ENCODE results near the gene IL17C. TPM values are rescaled to one million over a fixed set of nuclear protein-coding genes. Genes with fewer than 3 reads are reported as not detected.

Gene IL17C
- total RNA-seq, 2 donors from 2014 or later, result 0.65 to 0.86 TPM

DNA sequence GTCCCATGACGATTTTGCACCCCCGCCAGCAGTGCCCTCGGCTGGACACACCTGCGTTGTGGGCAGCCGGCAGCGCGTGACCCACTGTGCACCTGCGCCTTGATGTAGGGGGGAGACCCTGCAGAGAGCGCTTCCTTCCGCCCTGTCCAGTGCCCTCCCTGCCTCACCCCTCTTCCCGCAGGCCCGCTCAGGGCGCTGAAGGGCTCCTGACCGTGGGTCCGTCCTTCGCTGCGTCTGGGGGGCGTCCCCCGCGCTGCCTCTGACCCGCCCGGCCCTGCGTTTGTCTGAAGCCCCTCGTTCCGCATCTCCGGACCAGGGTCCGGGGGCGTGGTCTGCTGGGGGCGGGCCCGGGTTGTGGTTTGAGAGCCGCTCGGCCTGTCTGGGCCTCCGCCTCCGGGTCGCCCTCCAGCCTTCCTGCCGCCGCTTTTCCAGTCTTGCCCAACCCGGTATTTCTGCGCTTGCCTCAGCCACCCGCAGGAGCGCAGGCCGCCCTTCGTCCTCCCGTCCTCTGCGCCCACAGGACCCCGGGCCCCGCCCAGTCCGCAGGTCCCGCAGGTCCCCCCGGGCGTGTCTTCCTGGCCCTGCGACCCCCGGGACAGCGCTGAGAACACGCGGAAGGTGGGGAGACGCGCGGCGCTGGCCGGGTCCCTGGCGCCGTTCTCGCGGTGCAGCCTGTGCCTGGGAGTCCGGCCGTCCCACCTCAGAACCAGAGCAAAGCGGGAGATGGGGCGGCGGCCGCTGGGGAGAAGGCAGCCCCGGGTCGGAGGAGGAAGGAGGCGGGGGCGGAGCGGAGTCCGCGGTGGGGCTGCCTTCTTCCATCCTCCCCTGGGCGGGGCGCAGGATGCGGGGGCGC, 4.0 kb upstream of the IL17C start:
- Mint-ChIP-seq H3K27me3 (peaks cover 8% of the 10 kb centered on the region), H3K27ac (no peak overlapping the region), H3K4me3 (peak overlapping the region; percentile 86), H3K36me3 (ENCODE audit: low read depth) (no peaks in the 10 kb centered on the region), H3K4me1 (peaks cover 27% of the 10 kb centered on the region)
- ATAC-seq (peak; percentile 39), DNase-seq (peak; percentile 25 to 47 (median 27))
- H3K9me3 ChIP-seq (ENCODE audit: control insufficient read depth, low read length, poor library complexity, severe bottlenecking), result no peaks in the 10 kb centered on the region

DNA sequence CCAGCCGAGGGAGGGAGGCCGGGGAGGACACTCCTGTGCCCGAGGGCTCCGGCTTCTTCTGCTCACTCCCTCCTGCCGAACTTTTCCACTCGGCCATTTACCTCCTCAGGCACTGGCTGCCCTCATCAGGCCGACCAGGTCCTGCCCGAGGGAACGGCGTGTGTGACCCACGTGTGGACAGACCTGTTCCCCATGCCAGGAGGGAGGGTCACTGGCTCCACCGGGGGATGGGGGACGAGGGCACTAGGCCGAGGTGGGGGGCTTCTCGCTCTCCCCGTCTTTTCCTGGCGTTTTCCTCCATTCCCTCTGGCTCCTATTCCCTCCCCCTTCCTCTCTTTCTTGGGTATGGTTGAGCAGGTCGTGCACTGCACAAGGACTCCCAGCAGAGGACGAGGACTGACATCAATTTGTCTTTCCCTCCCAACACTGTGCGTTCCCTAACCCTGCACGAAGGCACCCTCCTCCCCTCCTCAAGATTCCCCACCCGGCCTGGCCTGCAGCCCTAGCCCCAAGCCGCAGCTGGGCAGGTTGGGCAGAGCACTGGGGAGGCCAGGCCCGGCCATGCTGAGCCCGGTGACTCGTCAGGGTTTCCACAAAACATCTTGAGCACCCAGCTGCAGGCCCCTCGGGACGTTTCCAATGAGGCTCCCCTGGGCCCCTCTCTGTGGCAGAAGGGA, 3.2 kb upstream of the IL17C start:
- Mint-ChIP-seq H3K27me3 (peaks cover 10% of the 10 kb centered on the region), H3K4me3 (peak overlapping the region; percentile 86), H3K27ac (no peak overlapping the region), H3K4me1 (peaks cover 30% of the 10 kb centered on the region), H3K36me3 (ENCODE audit: low read depth) (no peaks in the 10 kb centered on the region)
- no peaks in the 10 kb centered on the region for H3K9me3 ChIP-seq (ENCODE audit: control insufficient read depth, low read length, poor library complexity, severe bottlenecking)
- no peak for DNase-seq
- no peak for ATAC-seq

DNA sequence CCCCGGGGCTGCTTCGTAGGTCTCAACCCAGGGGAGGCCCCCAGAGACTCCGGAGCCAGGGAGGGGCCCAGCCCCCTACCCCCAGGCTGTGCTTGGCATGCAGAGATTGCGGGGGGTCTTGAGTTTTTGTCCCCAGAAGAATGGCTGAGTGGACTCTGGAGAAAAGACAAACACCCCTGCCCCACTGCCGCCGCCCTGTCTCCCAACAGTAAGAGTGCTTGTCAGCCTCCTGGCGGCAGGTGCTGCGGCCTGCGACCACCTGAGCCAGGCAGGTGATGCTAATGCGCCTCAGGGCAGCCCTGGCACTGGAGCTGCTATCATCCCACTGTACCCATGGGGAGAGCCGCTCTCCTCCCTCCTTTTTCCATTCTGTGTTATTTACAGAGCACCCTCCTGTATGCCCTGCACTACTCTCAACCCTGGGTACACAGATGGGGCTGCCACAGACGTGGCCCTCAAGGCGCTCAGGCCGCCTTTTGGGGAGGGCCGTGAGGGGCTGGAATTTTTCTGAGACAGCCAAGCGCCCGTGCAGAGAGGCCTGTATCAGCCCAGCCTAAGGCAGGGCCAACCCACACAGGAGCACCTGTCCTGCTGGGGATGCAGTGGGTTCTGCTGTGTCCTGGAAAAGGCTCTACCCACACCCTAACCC, 2.6 kb upstream of the IL17C start:
- no peaks in the 10 kb centered on the region for H3K9me3 ChIP-seq (ENCODE audit: control insufficient read depth, low read length, poor library complexity, severe bottlenecking)
- Mint-ChIP-seq H3K4me1 (peaks cover 35% of the 10 kb centered on the region), H3K36me3 (ENCODE audit: low read depth) (no peaks in the 10 kb centered on the region), H3K27me3 (peaks cover 15% of the 10 kb centered on the region), H3K27ac (peak overlapping the region; percentile 57), H3K4me3 (peak overlapping the region; percentile 86)
- ATAC-seq (no peak), DNase-seq (no peak)

DNA sequence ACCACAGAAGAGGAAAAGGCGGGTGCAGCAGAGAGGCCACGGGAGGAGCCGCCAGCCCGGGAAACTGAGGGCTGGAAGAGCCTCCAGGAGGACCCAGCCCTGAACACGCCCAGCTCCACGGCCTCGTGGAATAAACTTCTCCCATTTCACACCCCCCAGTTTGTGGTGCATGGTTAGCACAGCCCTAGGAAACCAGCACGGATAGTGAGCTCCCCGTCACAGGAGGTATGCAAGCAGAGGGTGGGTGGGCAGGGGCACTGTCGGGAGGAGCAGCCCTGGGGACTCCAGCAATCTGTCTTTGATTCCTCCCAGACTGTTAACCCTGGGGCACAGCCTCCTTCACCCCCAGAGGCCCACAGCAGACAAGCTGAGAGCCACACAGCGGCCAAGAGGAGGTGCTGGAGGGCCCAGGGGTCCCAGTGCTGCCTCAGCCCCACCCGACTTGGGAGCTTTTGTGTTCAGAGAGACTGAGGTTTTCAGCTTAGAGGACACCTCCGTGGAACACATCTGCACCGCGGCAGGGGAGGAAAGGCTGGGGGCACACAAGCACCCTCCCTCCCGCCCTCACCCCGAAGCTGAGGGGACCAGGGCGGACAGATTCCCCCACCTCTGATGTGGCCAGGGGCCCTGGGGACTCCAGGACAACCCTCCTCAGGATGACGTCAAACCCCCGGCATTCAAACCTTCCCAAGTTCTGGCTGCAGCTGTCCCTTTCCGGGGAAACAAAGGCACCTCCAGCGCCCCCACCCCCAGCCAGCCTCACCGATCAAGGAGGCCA, 1.7 kb upstream of the IL17C start:
- no peaks in the 10 kb centered on the region for H3K9me3 ChIP-seq (ENCODE audit: control insufficient read depth, low read length, poor library complexity, severe bottlenecking)
- no peak for ATAC-seq
- H3K27me3 Mint-ChIP-seq, result peaks cover 15% of the 10 kb centered on the region
- H3K4me3 Mint-ChIP-seq, result peak overlapping the region; percentile 43
- H3K36me3 Mint-ChIP-seq (ENCODE audit: low read depth), result no peaks in the 10 kb centered on the region
- peaks cover 35% of the 10 kb centered on the region for H3K4me1 Mint-ChIP-seq
- peak overlapping the region; percentile 83 for H3K27ac Mint-ChIP-seq
- no peak for DNase-seq

DNA sequence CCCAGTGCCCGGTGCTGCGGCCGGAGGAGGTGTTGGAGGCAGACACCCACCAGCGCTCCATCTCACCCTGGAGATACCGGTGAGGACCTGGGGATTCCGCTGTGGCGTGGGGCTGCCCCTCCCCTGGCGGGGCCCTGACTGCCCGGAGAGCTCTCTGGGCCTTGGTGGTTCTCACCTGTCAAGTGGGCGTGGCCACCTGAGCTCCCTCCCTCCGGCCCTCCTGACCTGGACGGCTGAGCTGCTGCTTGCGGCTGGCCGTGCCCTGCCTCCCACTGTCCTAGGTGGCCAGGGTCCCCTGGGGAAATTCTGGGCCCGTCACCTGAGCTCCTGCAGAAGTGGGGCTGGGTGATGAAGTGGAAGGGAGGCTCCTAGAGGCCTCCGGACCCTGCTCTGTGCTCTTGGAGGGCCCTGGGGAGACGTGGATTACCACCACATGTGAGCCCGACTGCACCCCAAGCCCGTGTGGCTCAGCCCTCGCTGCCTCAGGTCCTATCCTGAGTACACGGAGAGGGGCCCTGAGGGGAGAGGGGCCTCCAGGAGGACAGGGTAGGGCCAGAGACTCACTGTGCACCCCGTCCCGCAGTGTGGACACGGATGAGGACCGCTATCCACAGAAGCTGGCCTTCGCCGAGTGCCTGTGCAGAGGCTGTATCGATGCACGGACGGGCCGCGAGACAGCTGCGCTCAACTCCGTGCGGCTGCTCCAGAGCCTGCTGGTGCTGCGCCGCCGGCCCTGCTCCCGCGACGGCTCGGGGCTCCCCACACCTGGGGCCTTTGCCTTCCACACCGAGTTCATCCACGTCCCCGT, 1.1 kb downstream of the IL17C start:
- no peaks in the 10 kb centered on the region for H3K36me3 Mint-ChIP-seq (ENCODE audit: low read depth)
- peaks cover 38% of the 10 kb centered on the region for H3K4me1 Mint-ChIP-seq
- peaks cover 15% of the 10 kb centered on the region for H3K27me3 Mint-ChIP-seq
- ATAC-seq (peak; percentile 27), DNase-seq (no peak)
- no peaks in the 10 kb centered on the region for H3K9me3 ChIP-seq (ENCODE audit: control insufficient read depth, low read length, poor library complexity, severe bottlenecking)
- H3K27ac Mint-ChIP-seq, result peak overlapping the region; percentile 79
- H3K4me3 Mint-ChIP-seq, result no peak overlapping the region

DNA sequence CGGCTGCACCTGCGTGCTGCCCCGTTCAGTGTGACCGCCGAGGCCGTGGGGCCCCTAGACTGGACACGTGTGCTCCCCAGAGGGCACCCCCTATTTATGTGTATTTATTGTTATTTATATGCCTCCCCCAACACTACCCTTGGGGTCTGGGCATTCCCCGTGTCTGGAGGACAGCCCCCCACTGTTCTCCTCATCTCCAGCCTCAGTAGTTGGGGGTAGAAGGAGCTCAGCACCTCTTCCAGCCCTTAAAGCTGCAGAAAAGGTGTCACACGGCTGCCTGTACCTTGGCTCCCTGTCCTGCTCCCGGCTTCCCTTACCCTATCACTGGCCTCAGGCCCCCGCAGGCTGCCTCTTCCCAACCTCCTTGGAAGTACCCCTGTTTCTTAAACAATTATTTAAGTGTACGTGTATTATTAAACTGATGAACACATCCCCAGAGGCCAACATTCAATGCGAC, 1.7 kb downstream of the IL17C start:
- no peak for ATAC-seq
- no peak for DNase-seq
- no peaks in the 10 kb centered on the region for H3K9me3 ChIP-seq (ENCODE audit: control insufficient read depth, low read length, poor library complexity, severe bottlenecking)
- Mint-ChIP-seq H3K4me1 (peaks cover 41% of the 10 kb centered on the region), H3K4me3 (peak overlapping the region; percentile 68), H3K27ac (peak overlapping the region; percentile 79), H3K36me3 (ENCODE audit: low read depth) (no peaks in the 10 kb centered on the region), H3K27me3 (peaks cover 15% of the 10 kb centered on the region)

DNA sequence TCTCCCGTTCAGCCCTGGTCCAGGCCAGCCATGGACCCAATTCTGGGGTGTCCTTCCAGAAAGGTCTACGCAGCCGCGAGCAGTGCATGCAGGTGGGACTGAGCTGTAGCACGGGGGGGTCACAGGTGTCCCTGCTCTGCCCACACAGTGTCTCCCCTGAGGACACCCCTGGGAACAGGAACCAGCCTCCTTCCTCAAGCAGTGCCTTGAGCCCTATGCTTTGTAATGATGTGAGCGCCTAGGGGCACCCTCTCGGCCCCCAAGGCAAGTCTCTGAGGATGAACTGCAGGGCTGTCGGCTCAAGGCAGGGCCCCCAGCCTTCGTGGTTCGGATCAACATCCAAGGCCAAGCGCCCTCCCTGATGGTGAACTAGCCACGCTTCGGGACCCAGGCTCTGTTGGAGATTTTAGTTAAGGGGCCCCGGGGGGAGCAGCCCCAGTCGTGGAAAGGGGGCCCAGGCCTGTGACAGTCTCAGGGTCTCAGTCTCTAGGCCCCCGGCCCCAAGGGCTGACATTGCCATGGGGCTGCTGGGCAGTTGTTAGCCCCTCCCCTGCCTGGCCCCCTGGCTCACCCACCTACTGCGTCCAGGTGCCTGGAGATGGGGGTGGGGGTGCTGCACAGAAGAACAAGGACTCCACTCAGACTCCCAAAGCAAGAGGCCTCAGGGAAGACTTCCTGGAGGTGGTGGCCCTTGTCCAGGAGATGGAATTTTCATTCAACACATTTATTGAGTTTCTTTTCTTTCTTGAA, 2.3 kb downstream of the IL17C start:
- Mint-ChIP-seq H3K27ac (peak overlapping the region; percentile 79), H3K27me3 (peaks cover 15% of the 10 kb centered on the region), H3K36me3 (ENCODE audit: low read depth) (no peaks in the 10 kb centered on the region), H3K4me3 (peak overlapping the region; percentile 68), H3K4me1 (peaks cover 41% of the 10 kb centered on the region)
- ATAC-seq (no peak), DNase-seq (no peak)
- no peaks in the 10 kb centered on the region for H3K9me3 ChIP-seq (ENCODE audit: control insufficient read depth, low read length, poor library complexity, severe bottlenecking)

DNA sequence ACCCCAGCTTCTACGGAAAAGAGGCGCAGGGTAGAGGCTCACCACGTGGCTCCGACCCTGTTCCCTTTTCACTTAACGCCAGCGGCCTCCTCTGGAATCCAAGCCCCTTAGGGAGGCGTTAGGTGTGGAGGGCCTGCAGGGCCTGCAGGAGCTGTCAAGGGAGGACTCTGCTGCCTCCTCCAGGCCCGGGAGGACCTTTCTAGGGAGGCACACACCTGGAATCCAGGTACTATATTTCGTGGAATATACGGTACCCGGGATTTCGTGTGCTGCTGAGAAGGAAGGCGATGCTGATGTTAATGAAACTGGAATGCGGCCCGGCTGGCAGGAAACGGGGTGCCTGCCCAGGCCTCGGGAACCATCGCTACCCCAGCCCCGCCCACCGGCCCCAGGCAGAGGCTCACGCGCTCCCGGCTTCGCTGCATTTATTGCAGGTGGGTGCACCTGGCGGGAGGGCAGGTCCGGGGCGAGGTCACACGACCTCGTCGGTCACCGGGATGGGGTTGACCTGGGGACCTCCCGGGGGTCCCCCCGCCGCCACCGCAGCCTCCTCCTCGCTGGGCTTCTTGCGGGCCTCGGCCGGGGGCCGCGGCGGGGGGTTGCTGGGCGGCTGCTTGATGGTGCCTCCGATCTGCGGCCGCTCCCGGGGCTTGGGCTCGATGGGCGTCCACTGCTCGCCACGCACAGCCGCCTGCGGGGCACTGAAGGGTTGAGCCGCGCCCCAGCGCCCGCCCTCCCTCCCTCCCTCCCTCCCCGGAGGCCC, 4.7 kb downstream of the IL17C start:
- H3K9me3 ChIP-seq (ENCODE audit: control insufficient read depth, low read length, poor library complexity, severe bottlenecking), result no peaks in the 10 kb centered on the region
- ATAC-seq (no peak), DNase-seq (no peak)
- Mint-ChIP-seq H3K27ac (no peak overlapping the region), H3K4me3 (no peak overlapping the region), H3K4me1 (peaks cover 27% of the 10 kb centered on the region), H3K36me3 (ENCODE audit: low read depth) (no peaks in the 10 kb centered on the region), H3K27me3 (peaks cover 8% of the 10 kb centered on the region)

DNA sequence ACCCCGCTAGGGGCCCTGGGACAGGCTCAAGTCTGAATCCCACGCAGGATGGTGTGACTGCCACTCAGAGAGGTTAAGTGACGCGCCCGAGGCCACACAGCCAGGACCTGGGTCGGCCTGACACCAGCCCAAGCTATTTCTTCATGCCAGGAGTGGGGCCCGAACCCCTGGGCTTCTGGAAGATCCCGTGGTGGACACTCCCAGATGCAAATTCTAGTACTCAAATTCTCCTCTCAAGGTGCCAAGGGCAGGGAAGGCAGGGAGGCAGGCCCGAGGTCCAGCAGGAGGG, 5.2 kb downstream of the IL17C start:
- peak overlapping the region; percentile 37 for H3K27ac Mint-ChIP-seq
- ATAC-seq, result no peak
- H3K36me3 Mint-ChIP-seq (ENCODE audit: low read depth), result no peaks in the 10 kb centered on the region
- no peak for DNase-seq
- H3K4me3 Mint-ChIP-seq, result no peak overlapping the region
- H3K4me1 Mint-ChIP-seq, result peaks cover 24% of the 10 kb centered on the region
- no peaks in the 10 kb centered on the region for H3K9me3 ChIP-seq (ENCODE audit: control insufficient read depth, low read length, poor library complexity, severe bottlenecking)
- peaks cover 6% of the 10 kb centered on the region for H3K27me3 Mint-ChIP-seq

DNA sequence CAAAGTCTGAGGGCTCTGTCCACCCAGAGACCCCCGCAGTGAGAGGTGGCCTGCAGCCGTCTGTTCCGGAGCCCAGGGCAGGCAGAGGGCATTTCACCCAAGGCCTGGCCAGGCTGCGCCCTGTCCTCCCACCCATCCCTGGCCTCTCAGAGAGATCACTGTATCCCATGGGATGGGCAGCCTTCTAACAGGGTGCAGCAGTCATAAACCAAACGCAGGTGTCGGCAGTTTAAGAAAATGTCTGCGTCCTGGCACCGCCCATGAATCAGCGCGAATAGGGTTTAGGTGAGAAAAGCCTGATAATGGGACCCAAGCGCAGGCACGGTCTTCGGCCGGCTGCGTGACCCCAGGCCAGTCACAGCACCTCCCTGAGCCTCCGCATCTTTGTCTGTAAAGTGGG, 7.1 kb downstream of the IL17C start:
- H3K27ac Mint-ChIP-seq, result no peak overlapping the region
- no peak for ATAC-seq
- DNase-seq, result no peak
- no peaks in the 10 kb centered on the region for H3K36me3 Mint-ChIP-seq (ENCODE audit: low read depth)
- H3K27me3 Mint-ChIP-seq, result peaks cover 1% of the 10 kb centered on the region
- H3K4me3 Mint-ChIP-seq, result no peak overlapping the region
- H3K4me1 Mint-ChIP-seq, result peaks cover 21% of the 10 kb centered on the region
- H3K9me3 ChIP-seq (ENCODE audit: control insufficient read depth, low read length, poor library complexity, severe bottlenecking), result no peaks in the 10 kb centered on the region

DNA sequence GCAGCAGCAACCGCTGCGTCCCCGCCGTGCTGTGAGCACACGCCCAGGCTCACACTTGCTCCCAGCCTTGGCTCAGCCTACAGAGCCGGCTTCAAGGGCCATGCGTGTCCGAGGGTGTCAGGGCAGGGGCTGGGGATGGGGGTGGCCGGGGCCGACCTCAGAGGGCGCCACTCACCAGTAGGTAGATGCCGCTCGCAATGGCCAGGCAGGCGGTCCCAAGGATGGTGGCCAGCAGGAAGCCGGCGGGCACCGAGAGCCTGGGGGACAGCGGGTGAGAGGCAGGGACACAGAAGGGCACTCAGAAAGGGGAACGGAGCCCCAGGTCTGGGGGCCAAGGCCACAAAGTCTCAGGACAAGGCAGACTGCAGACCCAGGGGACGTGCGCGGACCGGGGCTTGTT, 7.6 kb downstream of the IL17C start:
- Mint-ChIP-seq H3K27ac (no peak overlapping the region), H3K4me1 (peaks cover 19% of the 10 kb centered on the region), H3K36me3 (ENCODE audit: low read depth) (no peaks in the 10 kb centered on the region), H3K27me3 (no peaks in the 10 kb centered on the region), H3K4me3 (no peak overlapping the region)
- no peak for DNase-seq
- no peak for ATAC-seq
- H3K9me3 ChIP-seq (ENCODE audit: control insufficient read depth, low read length, poor library complexity, severe bottlenecking), result no peaks in the 10 kb centered on the region

Data from T-helper 17 cell (primary cell).